AG09319 (cell line): ENCODE measurements around the gene GNAZ.
A peak's percentile ranks its signal among the peaks of the same experiment; 100 is the strongest.

Source experiments
- DNase-seq: peaks from one replicate; pipeline ENCODE4 v3.0.0-alpha.2; 2010; ENCODE audit warnings: low read depth; ENCODE audit errors: extremely low read depth
- TF ChIP-seq, protein P1 (sequence below): IDR thresholded peaks from 2 replicates; pipeline ENCODE4 v1.5.1; 2011; ENCODE audit warnings: low read depth, mild to moderate bottlenecking, inconsistent platforms, low read length, moderate library complexity

Gene GNAZ

DNA sequence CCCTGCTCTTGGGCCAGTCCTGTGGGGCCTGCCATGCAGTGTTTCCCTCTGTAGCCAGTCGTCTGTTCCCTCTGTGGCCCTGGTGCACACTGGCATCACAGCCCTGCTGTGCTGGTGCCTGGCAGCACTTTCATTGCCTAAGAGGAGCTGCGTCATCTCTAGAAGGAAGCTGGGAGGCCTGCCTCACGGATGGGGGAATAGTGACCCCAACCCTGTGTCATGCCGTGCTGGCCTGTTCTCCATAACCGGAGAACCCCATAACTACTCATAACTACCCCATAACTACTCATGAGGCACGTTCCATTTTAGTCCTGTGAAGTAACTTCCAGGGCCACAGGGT, 88.9 kb downstream of the GNAZ start:
- TF ChIP-seq, protein P1, sequence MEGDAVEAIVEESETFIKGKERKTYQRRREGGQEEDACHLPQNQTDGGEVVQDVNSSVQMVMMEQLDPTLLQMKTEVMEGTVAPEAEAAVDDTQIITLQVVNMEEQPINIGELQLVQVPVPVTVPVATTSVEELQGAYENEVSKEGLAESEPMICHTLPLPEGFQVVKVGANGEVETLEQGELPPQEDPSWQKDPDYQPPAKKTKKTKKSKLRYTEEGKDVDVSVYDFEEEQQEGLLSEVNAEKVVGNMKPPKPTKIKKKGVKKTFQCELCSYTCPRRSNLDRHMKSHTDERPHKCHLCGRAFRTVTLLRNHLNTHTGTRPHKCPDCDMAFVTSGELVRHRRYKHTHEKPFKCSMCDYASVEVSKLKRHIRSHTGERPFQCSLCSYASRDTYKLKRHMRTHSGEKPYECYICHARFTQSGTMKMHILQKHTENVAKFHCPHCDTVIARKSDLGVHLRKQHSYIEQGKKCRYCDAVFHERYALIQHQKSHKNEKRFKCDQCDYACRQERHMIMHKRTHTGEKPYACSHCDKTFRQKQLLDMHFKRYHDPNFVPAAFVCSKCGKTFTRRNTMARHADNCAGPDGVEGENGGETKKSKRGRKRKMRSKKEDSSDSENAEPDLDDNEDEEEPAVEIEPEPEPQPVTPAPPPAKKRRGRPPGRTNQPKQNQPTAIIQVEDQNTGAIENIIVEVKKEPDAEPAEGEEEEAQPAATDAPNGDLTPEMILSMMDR, result no peak
- no peak for DNase-seq

DNA sequence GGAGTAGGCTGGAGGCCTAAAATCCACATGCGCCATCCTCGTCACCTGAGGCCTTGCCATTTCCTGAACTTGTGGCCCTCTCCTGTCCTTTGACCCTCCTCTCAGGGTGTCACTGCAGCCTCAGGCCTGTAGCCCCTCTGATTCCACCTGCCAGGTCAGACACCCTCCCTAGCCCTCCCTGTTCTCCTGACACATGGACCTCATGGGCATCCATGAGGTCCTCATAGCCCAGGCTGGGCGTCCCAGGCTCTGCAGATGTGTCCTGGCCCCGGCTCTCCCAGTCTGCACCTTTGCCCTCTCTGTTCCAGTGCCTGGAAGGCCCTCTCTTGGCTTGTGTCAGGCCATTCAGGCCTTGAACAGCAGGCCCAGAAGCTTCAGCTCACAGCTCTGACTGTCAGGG, 90.7 kb downstream of the GNAZ start:
- DNase-seq, result no peak
- TF ChIP-seq, protein P1, result no peak

DNA sequence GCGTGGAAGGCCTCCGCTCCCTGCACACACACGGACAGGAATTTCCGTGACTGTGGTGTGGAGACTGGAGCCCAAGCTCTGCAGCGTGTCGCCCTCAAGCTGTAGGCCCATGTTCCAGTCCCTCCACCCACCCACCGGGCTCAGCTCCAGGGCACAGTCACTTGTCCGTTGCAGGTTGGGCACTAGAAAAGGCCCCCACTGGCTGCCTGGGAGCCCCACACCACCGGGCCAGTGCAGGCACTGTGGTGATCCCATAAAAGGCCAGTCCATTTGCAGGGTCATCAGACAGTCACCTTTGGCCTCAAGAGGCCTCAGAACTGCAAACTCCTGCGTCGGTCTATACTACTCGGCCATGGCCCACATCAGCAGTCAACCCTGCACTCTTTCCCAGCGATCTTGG, 91.3 kb downstream of the GNAZ start:
- TF ChIP-seq, protein P1, result no peak
- no peak for DNase-seq

DNA sequence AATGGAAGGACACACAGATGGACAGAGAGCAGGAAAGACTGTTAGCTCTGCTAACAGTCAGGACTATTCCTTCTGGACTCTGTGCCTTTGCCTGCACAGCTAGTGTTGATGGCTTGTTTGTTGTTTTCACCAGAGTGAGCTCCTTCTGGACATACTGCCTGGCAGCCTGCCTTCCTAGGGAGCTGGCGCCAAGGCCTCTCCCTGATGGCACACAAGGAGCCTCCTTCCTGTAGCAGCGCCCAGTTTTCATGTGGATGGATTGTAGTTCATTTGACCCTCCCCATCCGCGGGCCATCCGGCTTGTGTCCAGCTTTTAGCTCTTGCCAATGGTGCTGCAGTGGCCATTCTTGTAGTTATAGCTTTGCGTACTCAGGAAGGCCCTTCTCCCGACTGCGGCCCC, 93.3 kb downstream of the GNAZ start:
- TF ChIP-seq, protein P1, result no peak
- peak; percentile 57 for DNase-seq

DNA sequence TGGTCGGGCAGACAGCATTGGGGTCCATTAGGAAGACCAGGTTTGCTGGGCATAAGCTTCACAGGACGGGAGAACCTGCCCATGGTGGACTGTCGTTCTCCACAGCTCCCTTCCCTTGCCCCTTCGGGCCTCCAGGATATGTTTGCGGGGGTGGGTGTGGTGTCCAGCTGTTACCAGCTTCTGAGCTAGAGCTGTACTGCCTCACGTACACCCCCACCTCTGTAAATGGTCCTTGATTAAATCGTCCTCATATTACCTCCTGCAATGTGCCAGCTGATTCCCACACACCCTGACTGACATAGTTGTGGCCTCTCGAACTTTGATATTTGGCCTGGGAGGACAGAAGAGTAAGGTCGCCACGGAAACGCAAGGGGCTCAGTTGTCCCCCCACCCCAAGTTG, 93.8 kb downstream of the GNAZ start:
- TF ChIP-seq, protein P1, result no peak
- no peak for DNase-seq

DNA sequence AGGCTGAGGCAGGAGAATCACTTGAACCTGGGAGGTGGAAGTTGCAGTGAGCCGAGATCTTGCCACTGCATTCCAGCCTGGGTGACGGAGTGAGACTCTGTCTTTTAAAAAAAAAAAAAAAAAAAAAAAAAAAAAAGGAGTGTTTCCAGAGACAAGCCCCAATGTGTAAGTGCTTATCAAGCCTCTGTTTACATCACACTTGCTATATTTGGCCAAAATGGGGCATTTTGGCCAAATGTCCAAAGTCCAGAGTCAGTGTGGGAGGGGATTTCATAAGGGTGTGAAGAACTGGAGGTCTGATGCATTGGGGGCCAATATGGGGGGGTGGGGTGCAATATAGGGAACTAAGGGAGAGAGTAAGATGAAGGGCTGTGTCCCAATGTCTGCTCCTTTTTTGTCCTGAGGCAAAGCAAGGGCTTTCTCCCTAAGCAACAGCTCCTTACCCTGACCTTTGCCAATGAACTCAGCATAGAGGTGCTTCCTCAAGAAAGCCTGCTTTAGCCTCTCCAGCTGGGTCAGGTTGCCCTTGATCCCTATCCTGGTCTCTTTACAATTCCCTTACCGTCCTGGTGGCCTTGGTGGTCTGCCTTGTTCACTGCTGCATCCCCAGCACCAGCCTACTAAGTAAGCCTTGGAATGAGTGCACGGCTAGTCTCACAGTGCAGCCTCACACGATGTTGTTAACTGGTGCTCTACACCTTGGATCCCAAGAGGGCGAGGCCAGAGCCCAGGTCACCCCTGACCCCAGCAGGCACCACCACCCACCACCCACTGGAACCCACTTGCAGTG, 95.9 kb downstream of the GNAZ start:
- no peak for DNase-seq
- TF ChIP-seq, protein P1, result no peak

DNA sequence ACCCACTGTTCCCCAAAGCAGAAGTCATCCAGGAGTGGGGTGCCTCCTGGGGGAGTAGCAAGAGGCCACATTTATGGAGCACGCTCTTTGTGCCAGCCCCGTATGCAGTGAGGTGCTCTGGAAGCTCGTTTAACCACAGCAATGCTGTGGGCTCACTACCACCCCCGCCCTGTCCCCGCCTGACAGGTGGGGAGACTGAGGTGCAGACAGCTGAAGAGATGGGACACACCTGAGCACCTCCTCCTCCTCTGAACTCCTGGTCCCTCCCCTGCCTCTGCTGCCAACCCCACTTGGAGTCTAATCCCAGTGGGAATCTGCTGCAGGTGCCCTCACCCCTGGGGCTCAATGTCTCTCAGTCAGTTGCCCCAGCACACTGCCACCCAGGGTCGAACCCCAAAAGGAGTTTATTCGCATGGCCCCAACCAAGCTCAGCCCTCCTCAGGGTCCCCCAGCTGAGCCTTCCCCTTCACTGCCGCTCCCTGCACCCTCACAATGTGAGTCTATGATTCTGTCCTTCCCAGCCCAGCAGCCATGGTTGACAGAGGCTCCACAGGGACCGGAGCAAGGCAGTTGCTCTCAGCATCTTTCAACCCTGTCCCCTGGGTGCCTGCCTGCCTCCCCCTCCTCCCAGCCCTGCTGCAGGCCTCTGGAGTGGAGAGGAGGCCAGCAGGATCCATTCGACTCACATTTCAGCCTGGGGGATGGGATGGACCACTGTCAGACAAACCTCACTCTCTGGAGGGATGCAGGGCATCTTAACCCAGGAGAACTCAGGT, 96.7 kb downstream of the GNAZ start:
- TF ChIP-seq, protein P1, result no peak
- no peak for DNase-seq
